ENCODE results near the gene RAB18. TPM values are rescaled to one million over a fixed set of nuclear protein-coding genes. Genes with fewer than 3 reads are reported as not detected.

RAB18 gene
- total and polyA plus RNA-seq, 10 of the 15 experiments (the other 5 are each of a cell fraction or from before 2014, with no cell fraction given): 13.4 to 98.8 (median 42.1) TPM

DNA sequence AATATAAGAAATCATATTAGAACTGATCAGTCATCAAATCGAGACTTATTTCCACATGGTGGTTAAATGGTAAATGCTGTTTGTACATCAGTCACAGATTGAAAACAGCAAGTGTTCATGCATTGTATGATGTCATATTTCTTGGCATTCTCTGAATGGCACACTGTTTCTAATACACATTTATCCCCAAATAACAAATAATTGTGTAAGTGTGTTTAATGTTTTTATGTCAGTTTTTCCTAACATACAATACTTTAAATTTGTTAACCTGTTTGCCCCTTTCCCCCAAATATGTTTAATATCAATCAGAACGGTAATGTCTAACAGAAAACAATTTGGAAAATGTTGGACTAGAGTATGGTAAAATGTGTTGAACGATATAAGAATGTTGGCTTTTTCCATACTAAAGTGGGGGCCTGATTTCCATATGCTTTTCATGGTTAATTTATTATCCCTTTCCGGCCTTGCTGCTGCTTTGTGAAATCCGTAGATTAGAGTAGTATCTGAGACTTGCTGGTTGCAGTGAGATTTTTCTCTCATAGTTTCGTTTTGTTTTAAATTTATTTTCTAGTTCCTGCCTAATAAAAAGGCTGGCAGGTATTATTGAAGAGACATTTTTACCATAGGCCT lies 23.7 kb downstream of the RAB18 start:
- peaks cover 1% of the 10 kb centered on the region for H3K9me3 ChIP-seq (replicated peaks; ENCODE audit: control insufficient read depth, insufficient read depth, low read length)
- H3K4me3 ChIP-seq: no peak overlapping the region
- 97% methylated on average over 6 of the region's 6 CpGs for WGBS (ENCODE audit: insufficient coverage, insufficient replicate concordance, low lambda C conversion rate, missing lambda C conversion rate)
- no peak for DNase-seq (ENCODE audit: low read depth, low spot score)
- RAD21 ChIA-PET (ENCODE audit: unreplicated experiment): interaction anchor here (1.6 kb wide), 1 partner anchor 24 kb away, joined by 5 read pairs; the partner anchor contains the start of gene RAB18
- SMC1A ChIA-PET (ENCODE audit: uncharacterized antibody, unreplicated experiment): interaction anchor here (1.1 kb wide), 1 partner anchor 10 kb away, joined by 5 read pairs; no protein-coding TSS in a partner anchor
- H3K27ac ChIP-seq (ENCODE audit: control insufficient read depth, insufficient read depth): no peak overlapping the region
- no peak overlapping the region for H2AFZ ChIP-seq (ENCODE audit: control insufficient read depth, low read depth, low read length)
- TF ChIP-seq HCFC1 (IDR thresholded peaks at IDR 0.05; ENCODE audit: low read length): no peak
- TF ChIP-seq JUNB (IDR thresholded peaks at IDR 0.05): no peak
- TF ChIP-seq SUZ12 (IDR thresholded peaks at IDR 0.05; ENCODE audit: unreplicated experiment): no peak
- TF ChIP-seq EP300 (IDR thresholded peaks at IDR 0.05; ENCODE audit: borderline replicate concordance in 1 of 2, control insufficient read depth in 1 of 2, low read depth in 2 of 2, low read length in 2 of 2): no peak
- TF ChIP-seq ATF7 (IDR thresholded peaks at IDR 0.05; ENCODE audit: low read depth): no peak
- no peak for TF ChIP-seq RCOR1 (conservative IDR thresholded peaks at IDR 0.05; ENCODE audit: low read depth, low read length)
- no TSS peak for BruUV-seq (replicated peaks)
- no peaks in the 10 kb centered on the region for H3K27me3 ChIP-seq (replicated peaks in 1 of 2; ENCODE audit: control insufficient read depth in 2 of 2, insufficient read depth in 2 of 2, low read length in 1 of 2)
- CTCF ChIA-PET: no interaction called here
- H3K79me2 ChIP-seq (ENCODE audit: control insufficient read depth, insufficient read depth, low read length): peaks cover 7% of the 10 kb centered on the region
- no peaks in the 10 kb centered on the region for H4K20me1 ChIP-seq (ENCODE audit: control insufficient read depth, insufficient read depth)
- no peak overlapping the region for H3K9ac ChIP-seq (ENCODE audit: control insufficient read depth, insufficient read depth, low read length)
- peaks cover 0 to 4% of the 10 kb centered on the region in 2 experiments; a peak in 1 of 4 replicates for H3K36me3 ChIP-seq (ENCODE audit: control insufficient read depth in 2 of 2, insufficient read depth in 2 of 2, low read length in 1 of 2)
- no peak for ATAC-seq
- POLR2A ChIA-PET: no interaction called here
- no peaks in the 10 kb centered on the region for H3K4me1 ChIP-seq (ENCODE audit: control insufficient read depth, insufficient read depth, low read length)
- intact Hi-C loops (cut with micrococcal nuclease; ENCODE audit: unreplicated experiment) (no loop called here), in situ Hi-C loops (cut with MboI) (no loop called here)
- FAIRE-seq: no peak
- H3K4me2 ChIP-seq (ENCODE audit: control insufficient read depth, insufficient read depth): no peak overlapping the region

All from GM12878 (cell line).